PC-3 (cell line): Measurements from ENCODE around the gene ENG. TPM values are rescaled to one million over a fixed set of nuclear protein-coding genes. Genes with fewer than 3 reads are reported as not detected.

ENCODE experiments used
- ATAC-seq: fragments of 200-7000 bp; cut with Tn5 transposase; 2 replicates; pipeline ENCODE4 v1.9.1; 2020; ENCODE audit warnings: mild to moderate bottlenecking, moderate library complexity
- BruUV-seq: library from RNA; stranded (reverse); fragments of 400-500 nt; replicated peaks from 2 replicates; lab custom pipeline; 2021; lab: Mats Ljungman, UMichigan
- CTCF ChIA-PET: fragments of 300-600 bp; sonication (Branson Sonifier 250); formaldehyde crosslinking; loops from one replicate; lab custom pipeline; 2022; ENCODE audit warnings: antibody characterized with exemption; lab: Charles Lee
- POLR2A ChIA-PET: fragments of 300-600 bp; sonication (Branson Sonifier 250); formaldehyde crosslinking; loops from one replicate; lab custom pipeline; 2022; ENCODE audit warnings: antibody characterized with exemption; ENCODE audit not compliant: unreplicated experiment; lab: Charles Lee
- DNase-seq: peaks from one replicate; pipeline ENCODE4 v3.0.0-alpha.2; 2015
- H2AFZ ChIP-seq: fragments of 300-600 bp; sonication (generic); 2 replicates; pipeline ENCODE4 v1.6.0; 2016; ENCODE audit warnings: antibody characterized with exemption, low read length
- H3F3A ChIP-seq: fragments of 300-600 bp; sonication (generic); one replicate; pipeline ENCODE4 v1.6.0; 2017; ENCODE audit warnings: antibody characterized with exemption, low read length, control low read depth, mild to moderate bottlenecking; ENCODE audit not compliant: unreplicated experiment
- H3K27ac ChIP-seq: fragments of 300-600 bp; sonication (generic); 2 replicates; pipeline ENCODE4 v1.5.1; 2016; ENCODE audit warnings: mild to moderate bottlenecking, low read length
- H3K27me3 ChIP-seq: fragments of 300-600 bp; sonication (generic); 2 replicates; pipeline ENCODE4 v1.6.1; 2016; ENCODE audit warnings: low read length, mixed read lengths
- H3K36me3 ChIP-seq: fragments of 300-600 bp; sonication (generic); 2 replicates; pipeline ENCODE4 v1.6.1; 2016; ENCODE audit warnings: low read depth, mixed run types, low read length, mixed read lengths
- H3K4me1 ChIP-seq: fragments of 300-600 bp; sonication (generic); 2 replicates; pipeline ENCODE4 v1.5.1; 2016; ENCODE audit warnings: low read length; ENCODE audit not compliant: insufficient read depth
- H3K4me2 ChIP-seq: fragments of 300-600 bp; sonication (generic); 2 replicates; pipeline ENCODE4 v1.6.0; 2016; ENCODE audit warnings: low read length
- H3K4me3 ChIP-seq: fragments of 300-600 bp; sonication (generic); 2 replicates; pipeline ENCODE4 v1.5.1; 2016; ENCODE audit warnings: mild to moderate bottlenecking, low read length, mixed read lengths
- H3K79me2 ChIP-seq: fragments of 300-600 bp; sonication (generic); 2 replicates; pipeline ENCODE4 v1.6.1; 2017; ENCODE audit warnings: low read length, mixed read lengths
- H3K9ac ChIP-seq: fragments of 300-600 bp; sonication (generic); 2 replicates; pipeline ENCODE4 v1.6.0; 2016; ENCODE audit warnings: mild to moderate bottlenecking, low read length
- H3K9me2 ChIP-seq: fragments of 300-600 bp; sonication (generic); replicated peaks from 2 replicates; pipeline ENCODE4 v1.6.1; 2016; ENCODE audit warnings: mixed run types, low read length, mixed read lengths
- H3K9me3 ChIP-seq: fragments of 300-600 bp; sonication (generic); 2 replicates; pipeline ENCODE4 v1.6.1; 2016; ENCODE audit warnings: low read length, mixed read lengths
- H4K20me1 ChIP-seq: fragments of 300-600 bp; sonication (generic); 2 replicates; pipeline ENCODE4 v1.6.1; 2016; ENCODE audit warnings: low read length, mixed read lengths
- CTCF ChIP-seq: fragments of 300-600 bp; sonication (generic); conservative IDR thresholded peaks from 2 replicates; pipeline ENCODE4 v1.5.1; 2017; ENCODE audit warnings: antibody characterized with exemption, low read depth, mild to moderate bottlenecking, low read length
- EZH2 ChIP-seq: fragments of 300-600 bp; sonication (generic); IDR thresholded peaks from one replicate; pipeline ENCODE4 v1.6.1; 2017; ENCODE audit warnings: antibody characterized with exemption, mild to moderate bottlenecking, low read length; ENCODE audit not compliant: unreplicated experiment
- EZH2phosphoT487 ChIP-seq: fragments of 300-600 bp; sonication (generic); IDR thresholded peaks from 2 replicates; pipeline ENCODE4 v1.6.1; 2018; ENCODE audit warnings: mild to moderate bottlenecking, antibody characterized with exemption, low read length, borderline replicate concordance
- intact Hi-C: fragments of 100-400 bp; cut with micrococcal nuclease; formaldehyde crosslinking; loops from 2 replicates; pipeline ENCODE4 v1.9.0; 2023
- total RNA-seq: library from RNA; depleted of rRNA; stranded (reverse); fragments of >200 nt; gene quantifications from 2 replicates; pipeline ENCODE4 v1.2.3, GENCODE V29; 2014

Gene ENG
- total RNA-seq, 1 experiment from 2014 or later = 1.1 TPM

GRCh38 chr9:127874301-127875221, 20.1 kb upstream of the ENG start:
- peak; percentile 47 for DNase-seq
- H3K27ac ChIP-seq = peak overlapping the region; percentile 28
- H3K4me1 ChIP-seq = peaks cover 17% of the 10 kb centered on the region

DNA sequence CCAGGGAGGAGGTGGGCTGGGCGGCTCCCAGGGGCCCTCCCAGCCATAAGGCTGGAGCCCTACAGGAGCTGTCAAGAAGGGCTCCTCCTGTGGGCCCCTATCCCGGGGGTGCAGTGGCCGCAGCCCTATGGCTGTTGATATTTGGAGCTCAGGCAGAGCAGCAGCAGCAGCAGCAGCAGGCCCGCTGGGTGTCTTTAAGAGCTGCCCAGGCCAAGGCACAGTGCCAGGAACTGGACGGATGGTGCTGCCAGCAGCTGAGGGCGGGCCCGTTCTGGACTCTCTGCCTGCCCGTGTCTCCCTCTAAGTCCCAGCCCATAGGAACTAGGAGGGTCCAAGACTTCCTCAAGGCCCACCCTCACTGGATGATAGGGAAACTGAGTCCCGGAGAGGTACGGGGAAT, 19.4 kb upstream of the ENG start:
- CTCF ChIA-PET = no interaction called here
- Histone ChIP-seq H3K4me2 (peak overlapping the region; percentile 67), H3K27ac (no peak overlapping the region), H3K9me2 (no peaks in the 10 kb centered on the region), H3K36me3 (no peaks in the 10 kb centered on the region), H3K4me1 (peaks cover 17% of the 10 kb centered on the region), H3F3A (no peaks in the 10 kb centered on the region), H3K9me3 (no peaks in the 10 kb centered on the region), H3K79me2 (peaks cover 16% of the 10 kb centered on the region), H2AFZ (no peak overlapping the region), H3K27me3 (no peaks in the 10 kb centered on the region), H3K4me3 (no peak overlapping the region), H4K20me1 (no peaks in the 10 kb centered on the region), H3K9ac (no peak overlapping the region)
- POLR2A ChIA-PET = no interaction called here
- no peak for ATAC-seq
- no TSS peak for BruUV-seq
- intact Hi-C loops = no loop called here
- no peak for TF ChIP-seq EZH2
- TF ChIP-seq EZH2phosphoT487 = no peak
- no peak for TF ChIP-seq CTCF
- no peak for DNase-seq

More at GRCh38 chr9:127874301-127875221, 20.1 kb upstream of the ENG start:
- Histone ChIP-seq H3K27me3 (no peaks in the 10 kb centered on the region), H3K9ac (no peak overlapping the region), H3K4me3 (no peak overlapping the region), H3K9me2 (no peaks in the 10 kb centered on the region), H3K36me3 (no peaks in the 10 kb centered on the region), H2AFZ (no peak overlapping the region), H3K4me2 (peak overlapping the region; percentile 67), H3F3A (no peaks in the 10 kb centered on the region), H4K20me1 (no peaks in the 10 kb centered on the region), H3K79me2 (peaks cover 16% of the 10 kb centered on the region), H3K9me3 (no peaks in the 10 kb centered on the region)
- intact Hi-C loops = loop anchor here (5.0 kb wide), 1 partner anchor 43 kb away; the partner anchor contains the start of gene ST6GALNAC4
- no TSS peak for BruUV-seq
- CTCF ChIA-PET = no interaction called here
- TF ChIP-seq EZH2phosphoT487 = no peak
- TF ChIP-seq CTCF = no peak
- TF ChIP-seq EZH2 = no peak
- POLR2A ChIA-PET = no interaction called here
- peak; percentile 56 for ATAC-seq

GRCh38 chr9:127873223-127873691, 18.8 kb upstream of the ENG start:
- intact Hi-C loops = no loop called here
- ChIA-PET CTCF (no interaction called here), POLR2A (no interaction called here)
- H3K4me3 ChIP-seq = no peak overlapping the region
- H3K27me3 ChIP-seq = no peaks in the 10 kb centered on the region
- H3K9ac ChIP-seq = no peak overlapping the region
- H3K4me2 ChIP-seq = no peak overlapping the region
- no peaks in the 10 kb centered on the region for H3K9me2 ChIP-seq
- no peak for DNase-seq
- no TSS peak for BruUV-seq
- no peaks in the 10 kb centered on the region for H3K9me3 ChIP-seq
- H2AFZ ChIP-seq = no peak overlapping the region
- peaks cover 17% of the 10 kb centered on the region for H3K4me1 ChIP-seq
- peaks cover 16% of the 10 kb centered on the region for H3K79me2 ChIP-seq
- no peaks in the 10 kb centered on the region for H3K36me3 ChIP-seq
- no peaks in the 10 kb centered on the region for H4K20me1 ChIP-seq
- no peaks in the 10 kb centered on the region for H3F3A ChIP-seq
- ATAC-seq = no peak
- TF ChIP-seq EZH2 (no peak), CTCF (no peak), EZH2phosphoT487 (no peak)
- no peak overlapping the region for H3K27ac ChIP-seq
